ENCODE measurements around the gene SNRNP70. TPM values are rescaled to one million over a fixed set of nuclear protein-coding genes. Genes with fewer than 3 reads are reported as not detected.
A peak's percentile ranks its signal among the peaks of the same experiment; 100 is the strongest.

Gene SNRNP70
- total and polyA plus RNA-seq, 8 donors, result 87.9 to 883 (median 161) TPM

DNA sequence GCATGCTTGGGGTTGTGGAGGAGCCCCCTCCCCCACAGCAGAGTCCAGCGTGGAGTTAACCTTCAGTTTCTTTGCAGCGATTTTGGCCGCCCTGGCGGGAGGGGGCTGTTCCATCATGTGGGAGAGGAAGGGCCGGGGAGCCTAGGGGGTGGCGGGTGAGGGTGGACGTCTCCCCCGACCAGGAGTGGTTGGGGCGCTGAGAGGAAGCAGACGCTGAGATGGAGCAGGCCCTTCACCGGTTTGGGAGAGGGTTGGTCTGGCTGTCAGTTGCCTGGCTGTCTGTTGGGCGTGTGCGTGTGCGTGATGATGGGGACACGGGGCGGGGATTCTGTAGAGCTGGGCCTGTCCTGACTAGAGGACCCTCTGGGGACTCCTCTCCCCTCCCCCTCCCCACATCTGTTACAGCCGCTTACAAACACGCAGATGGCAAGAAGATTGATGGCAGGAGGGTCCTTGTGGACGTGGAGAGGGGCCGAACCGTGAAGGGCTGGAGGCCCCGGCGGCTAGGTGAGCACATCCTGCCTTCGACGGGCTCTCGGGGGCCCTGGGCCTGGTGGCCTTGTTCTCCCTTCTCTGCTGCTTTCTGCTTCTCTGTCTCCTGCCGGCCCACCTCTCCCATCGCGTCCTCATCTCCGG is 19.1 kb downstream of the SNRNP70 start:
- ATAC-seq (no peak), DNase-seq (no peak), FAIRE-seq (no peak)
- Histone ChIP-seq H3K9me3 (no peaks in the 10 kb centered on the region), H3K4me1 (no peaks in the 10 kb centered on the region), H3K4me3 (no peak overlapping the region), H3K36me3 (peaks cover 0 to 79% (median 25%) of the 10 kb centered on the region in 3 donors), H3K27me3 (no peaks in the 10 kb centered on the region), H3K27ac (no peak overlapping the region)
- WGBS, 2 donors, result 85 to 89% methylated on average over 30 of the region's 30 CpGs
- intact Hi-C loops (cut with DNase I), result loop anchor here in 1 of 3 donors (5.0 kb wide), 1 partner anchor 93 kb away; no protein-coding TSS in a partner anchor
- TF ChIP-seq, protein P1, sequence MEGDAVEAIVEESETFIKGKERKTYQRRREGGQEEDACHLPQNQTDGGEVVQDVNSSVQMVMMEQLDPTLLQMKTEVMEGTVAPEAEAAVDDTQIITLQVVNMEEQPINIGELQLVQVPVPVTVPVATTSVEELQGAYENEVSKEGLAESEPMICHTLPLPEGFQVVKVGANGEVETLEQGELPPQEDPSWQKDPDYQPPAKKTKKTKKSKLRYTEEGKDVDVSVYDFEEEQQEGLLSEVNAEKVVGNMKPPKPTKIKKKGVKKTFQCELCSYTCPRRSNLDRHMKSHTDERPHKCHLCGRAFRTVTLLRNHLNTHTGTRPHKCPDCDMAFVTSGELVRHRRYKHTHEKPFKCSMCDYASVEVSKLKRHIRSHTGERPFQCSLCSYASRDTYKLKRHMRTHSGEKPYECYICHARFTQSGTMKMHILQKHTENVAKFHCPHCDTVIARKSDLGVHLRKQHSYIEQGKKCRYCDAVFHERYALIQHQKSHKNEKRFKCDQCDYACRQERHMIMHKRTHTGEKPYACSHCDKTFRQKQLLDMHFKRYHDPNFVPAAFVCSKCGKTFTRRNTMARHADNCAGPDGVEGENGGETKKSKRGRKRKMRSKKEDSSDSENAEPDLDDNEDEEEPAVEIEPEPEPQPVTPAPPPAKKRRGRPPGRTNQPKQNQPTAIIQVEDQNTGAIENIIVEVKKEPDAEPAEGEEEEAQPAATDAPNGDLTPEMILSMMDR (IDR thresholded peaks at IDR 0.05), result no peak

- no peak overlapping the region for H3K4me3 ChIP-seq
- intact Hi-C loops (cut with DNase I), result no loop called here
- peak in 3 of 6 donors; percentile 58 to 85 (median 67) for DNase-seq
- TF ChIP-seq, protein P1 (IDR thresholded peaks at IDR 0.05), result peak; percentile 54 to 78 (median 65)
- no peaks in the 10 kb centered on the region for H3K9me3 ChIP-seq
- ATAC-seq, result peak; percentile 46 to 69 (median 60)
- no peak overlapping the region for H3K27ac ChIP-seq
- FAIRE-seq, result no peak
- H3K36me3 ChIP-seq, result peaks cover 0 to 59% (median 19%) of the 10 kb centered on the region in 3 donors
- H3K27me3 ChIP-seq, result no peaks in the 10 kb centered on the region
- no peaks in the 10 kb centered on the region for H3K4me1 ChIP-seq
- 54 to 60% methylated on average over 12 of the region's 12 CpGs for WGBS, 2 donors
These were observed 21.4 kb downstream of the SNRNP70 start for GRCh38 chr19:49106648-49107135.

GRCh38 chr19:49107625-49108459 is 22.6 kb downstream of the SNRNP70 start:
- WGBS, 2 donors, result 95 to 96% methylated on average over 85 to 93 of the region's 93 CpGs
- Histone ChIP-seq H3K27me3 (no peaks in the 10 kb centered on the region), H3K36me3 (peaks cover 0 to 48% (median 9%) of the 10 kb centered on the region in 3 donors), H3K9me3 (no peaks in the 10 kb centered on the region), H3K4me3 (no peak overlapping the region), H3K27ac (no peak overlapping the region), H3K4me1 (no peaks in the 10 kb centered on the region)
- intact Hi-C loops (cut with DNase I), result no loop called here
- DNase-seq, result peak in 1 of 6 donors; percentile 40
- ATAC-seq, result peak in 1 of 4 donors; percentile 3
- TF ChIP-seq, protein P1 (IDR thresholded peaks at IDR 0.05), result no peak
- FAIRE-seq, result no peak

DNA sequence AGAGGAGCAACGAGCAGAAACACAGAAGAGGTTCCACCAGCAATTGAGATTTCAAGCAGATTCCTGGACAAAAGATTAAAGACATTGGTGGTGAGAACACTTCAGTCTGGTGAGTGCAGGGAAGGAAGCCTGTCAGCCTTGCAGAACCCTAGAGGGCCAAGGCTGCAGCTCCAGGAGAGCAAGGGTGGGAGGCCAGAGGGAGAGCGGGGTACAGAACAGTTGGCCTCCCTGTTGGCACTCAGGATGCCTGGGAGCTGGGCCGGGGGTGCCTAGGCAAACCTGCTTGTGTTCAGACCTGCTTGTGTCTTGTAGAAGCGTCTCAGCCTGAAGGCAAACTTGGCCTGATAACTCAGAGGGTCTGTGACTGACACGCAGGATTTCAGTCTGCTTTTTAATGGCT is 23.8 kb downstream of the SNRNP70 start:
- intact Hi-C loops (cut with DNase I), result no loop called here
- DNase-seq, result no peak
- no peak for FAIRE-seq
- H3K9me3 ChIP-seq, result no peaks in the 10 kb centered on the region
- WGBS, 2 donors, result 85 to 90% methylated on average over 5 of the region's 5 CpGs
- TF ChIP-seq, protein P1 (IDR thresholded peaks at IDR 0.05), result no peak
- H3K27me3 ChIP-seq, result no peaks in the 10 kb centered on the region
- H3K27ac ChIP-seq, result no peak overlapping the region
- ATAC-seq, result no peak
- peaks cover 0 to 44% (median 9%) of the 10 kb centered on the region in 3 donors for H3K36me3 ChIP-seq
- H3K4me1 ChIP-seq, result peaks cover 0 to 7% (median 6%) of the 10 kb centered on the region in 3 donors
- H3K4me3 ChIP-seq, result no peak overlapping the region
